ENCODE data around the gene WWTR1. TPM values are rescaled to one million over a fixed set of nuclear protein-coding genes. Genes with fewer than 3 reads are reported as not detected.

WWTR1 gene
- total and polyA plus RNA-seq, 2 of the 4 experiments (the other 2 are of a cell fraction), result 38.9 to 65.3 TPM

DNA sequence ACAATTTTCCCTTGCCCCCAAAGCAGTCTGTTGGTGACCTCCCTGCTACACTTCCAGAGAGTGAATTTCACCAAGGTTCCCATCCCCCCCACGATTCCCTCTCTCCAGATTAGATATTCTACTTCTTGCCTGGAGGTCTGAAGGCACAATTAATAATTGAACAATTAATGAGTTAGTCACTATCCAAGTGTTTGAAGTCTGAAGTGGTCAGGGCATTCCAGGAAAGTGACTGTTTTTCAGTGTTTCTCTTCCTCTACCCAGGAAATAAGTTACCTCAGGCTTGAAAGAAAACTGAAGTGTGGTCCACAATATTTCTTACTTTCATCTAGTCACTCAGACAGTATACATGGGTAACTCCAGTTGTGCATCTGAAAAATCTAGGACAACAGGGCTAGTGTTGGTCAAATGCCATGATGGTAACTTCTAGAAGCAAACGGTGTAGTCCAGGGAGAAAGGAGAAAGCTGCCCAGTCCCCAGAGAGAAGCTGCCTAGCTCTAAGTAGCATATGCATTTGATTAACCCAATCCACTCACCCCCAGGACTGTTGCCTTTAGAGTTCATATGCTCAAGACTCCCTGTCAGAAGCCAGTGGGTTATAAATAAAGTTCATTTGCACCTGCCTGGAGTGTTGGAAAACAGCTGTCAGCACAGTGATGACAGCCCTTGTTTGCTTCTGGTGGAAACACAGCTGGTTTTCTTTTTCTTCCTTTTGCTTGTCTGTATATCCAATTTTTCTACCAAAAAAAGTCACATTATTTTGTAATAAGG is 185.6 kb downstream of the WWTR1 start:
- Histone ChIP-seq H3K9ac (ENCODE audit: low read depth, low read length) (no peak overlapping the region), H2BK15ac (ENCODE audit: low read depth, low read length) (peak overlapping the region; percentile 91), H2BK120ac (ENCODE audit: low read depth, low read length) (peak overlapping the region; percentile 87), H4K8ac (ENCODE audit: low read depth in 2 of 2, low read length in 2 of 2) (peak overlapping the region; percentile 64 to 81), H3K4me3 (ENCODE audit: insufficient read depth, low read depth, low read length) (no peak overlapping the region), H3K4me2 (ENCODE audit: low read depth, low read length) (peak overlapping the region; percentile 51; the same call in 1 of the 2 replicates), H3K9me1 (ENCODE audit: insufficient read depth, low read length) (peaks cover 17% of the 10 kb centered on the region), H3K18ac (ENCODE audit: low read depth, low read length) (peak overlapping the region; percentile 80; the same call in 1 of the 2 replicates), H3K56ac (ENCODE audit: extremely low read depth, insufficient read depth, low read length) (no peak overlapping the region; the same call in 1 of the 2 replicates), H4K91ac (ENCODE audit: insufficient read depth, low read depth, low read length) (peak overlapping the region; percentile 85), H3K4me1 (ENCODE audit: control insufficient read depth, insufficient read depth, low read length) (peaks cover 25% of the 10 kb centered on the region), H3K14ac (replicated peaks; ENCODE audit: low read depth, low read length) (peak overlapping the region; percentile 90), H3K27ac (ENCODE audit: insufficient read depth, low read length) (peak overlapping the region; percentile 6; the same call in 1 of the 2 replicates), H4K5ac (ENCODE audit: low read depth, low read length) (peak overlapping the region; percentile 43; the same call in 1 of the 2 replicates), H3K4ac (ENCODE audit: low read depth, low read length) (peak overlapping the region; percentile 75), H3K36me3 (ENCODE audit: control insufficient read depth, insufficient read depth, low read length) (no peaks in the 10 kb centered on the region), H2AK9ac (replicated peaks; ENCODE audit: low read depth, low read length, poor library complexity) (peak overlapping the region; percentile 56), H2BK5ac (ENCODE audit: low read depth, low read length, poor library complexity, severe bottlenecking) (peak overlapping the region; percentile 73), H2BK20ac (ENCODE audit: low read depth, low read length) (peak overlapping the region; percentile 89), H3K9me3 (ENCODE audit: control insufficient read depth, insufficient read depth, low read length) (peaks cover 3% of the 10 kb centered on the region; the same call in 1 of the 2 replicates), H3K23ac (ENCODE audit: low read depth, low read length) (peak overlapping the region; percentile 87; the same call in 1 of the 2 replicates), H3K27me3 (ENCODE audit: control insufficient read depth, insufficient read depth, low read length) (no peaks in the 10 kb centered on the region), H4K20me1 (ENCODE audit: insufficient read depth, low read length) (no peaks in the 10 kb centered on the region), H2AFZ (replicated peaks; ENCODE audit: low read length, poor library complexity) (peak overlapping the region; percentile 6), H2AK5ac (ENCODE audit: low read depth, low read length) (peak overlapping the region; percentile 86), H3K79me1 (ENCODE audit: low read depth in 1 of 2, low read length in 2 of 2) (peaks cover 0 to 11% of the 10 kb centered on the region in 2 experiments; a peak in 2 of 4 replicates)
- ChIA-PET POLR2A (ENCODE audit: unreplicated experiment) (interaction anchor here (1.2 kb wide), 1 partner anchor 101 kb away, joined by 3 read pairs; no protein-coding TSS in a partner anchor), CTCF (interaction anchor here (0.6 to 1.0 kb wide), 2 partner anchors 9 to 73 kb away, joined by 3 read pairs; no protein-coding TSS in a partner anchor)
- dilution Hi-C loops (cut with HindIII; ENCODE audit: low sequenced_read_pairs, unreplicated experiment) (no loop called here), in situ Hi-C loops (cut with MboI; ENCODE audit: low sequenced_read_pairs) (no loop called here), intact Hi-C loops (cut with micrococcal nuclease) (no loop called here)
- WGBS, 2 experiments (ENCODE audit: extremely low coverage in 2 of 2, insufficient read length in 1 of 2), result no CpG with 5 or more reads among the region's 2 CpGs
- DNase-seq, result peak; percentile 59
- ATAC-seq (ENCODE audit: low read depth), result peak; percentile 53
- no TSS peak for BruUV-seq (replicated peaks)
- TF ChIP-seq RCOR1 (IDR thresholded peaks at IDR 0.05; ENCODE audit: insufficient replicate concordance, low read length) (no peak), MXI1 (IDR thresholded peaks at IDR 0.05; ENCODE audit: borderline replicate concordance, low read depth, low read length) (no peak), CEBPB (IDR thresholded peaks at IDR 0.05; ENCODE audit: low read depth, low read length) (no peak), NFE2L2 (IDR thresholded peaks at IDR 0.05; ENCODE audit: low read depth, low read length) (no peak), POLR2A (IDR thresholded peaks at IDR 0.05; ENCODE audit: low read depth, low read length) (no peak), FOS (IDR thresholded peaks at IDR 0.05; ENCODE audit: low read depth, low read length) (no peak), MAFK (IDR thresholded peaks at IDR 0.05; ENCODE audit: low read depth, low read length) (no peak), RFX5 (IDR thresholded peaks at IDR 0.05; ENCODE audit: low read depth, low read length) (no peak), BHLHE40 (IDR thresholded peaks at IDR 0.05; ENCODE audit: low read depth, low read length) (no peak), RAD21 (IDR thresholded peaks at IDR 0.05; ENCODE audit: low read length) (no peak), CHD1 (IDR thresholded peaks at IDR 0.05; ENCODE audit: low read depth, low read length) (no peak)
- TF ChIP-seq, protein P1, sequence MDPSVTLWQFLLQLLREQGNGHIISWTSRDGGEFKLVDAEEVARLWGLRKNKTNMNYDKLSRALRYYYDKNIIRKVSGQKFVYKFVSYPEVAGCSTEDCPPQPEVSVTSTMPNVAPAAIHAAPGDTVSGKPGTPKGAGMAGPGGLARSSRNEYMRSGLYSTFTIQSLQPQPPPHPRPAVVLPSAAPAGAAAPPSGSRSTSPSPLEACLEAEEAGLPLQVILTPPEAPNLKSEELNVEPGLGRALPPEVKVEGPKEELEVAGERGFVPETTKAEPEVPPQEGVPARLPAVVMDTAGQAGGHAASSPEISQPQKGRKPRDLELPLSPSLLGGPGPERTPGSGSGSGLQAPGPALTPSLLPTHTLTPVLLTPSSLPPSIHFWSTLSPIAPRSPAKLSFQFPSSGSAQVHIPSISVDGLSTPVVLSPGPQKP (IDR thresholded peaks at IDR 0.05; ENCODE audit: borderline replicate concordance, low read depth, low read length), result no peak
- TF ChIP-seq, protein P2, sequence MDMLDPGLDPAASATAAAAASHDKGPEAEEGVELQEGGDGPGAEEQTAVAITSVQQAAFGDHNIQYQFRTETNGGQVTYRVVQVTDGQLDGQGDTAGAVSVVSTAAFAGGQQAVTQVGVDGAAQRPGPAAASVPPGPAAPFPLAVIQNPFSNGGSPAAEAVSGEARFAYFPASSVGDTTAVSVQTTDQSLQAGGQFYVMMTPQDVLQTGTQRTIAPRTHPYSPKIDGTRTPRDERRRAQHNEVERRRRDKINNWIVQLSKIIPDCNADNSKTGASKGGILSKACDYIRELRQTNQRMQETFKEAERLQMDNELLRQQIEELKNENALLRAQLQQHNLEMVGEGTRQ (IDR thresholded peaks at IDR 0.05; ENCODE audit: low read depth, low read length), result no peak
- TF ChIP-seq, protein P3, sequence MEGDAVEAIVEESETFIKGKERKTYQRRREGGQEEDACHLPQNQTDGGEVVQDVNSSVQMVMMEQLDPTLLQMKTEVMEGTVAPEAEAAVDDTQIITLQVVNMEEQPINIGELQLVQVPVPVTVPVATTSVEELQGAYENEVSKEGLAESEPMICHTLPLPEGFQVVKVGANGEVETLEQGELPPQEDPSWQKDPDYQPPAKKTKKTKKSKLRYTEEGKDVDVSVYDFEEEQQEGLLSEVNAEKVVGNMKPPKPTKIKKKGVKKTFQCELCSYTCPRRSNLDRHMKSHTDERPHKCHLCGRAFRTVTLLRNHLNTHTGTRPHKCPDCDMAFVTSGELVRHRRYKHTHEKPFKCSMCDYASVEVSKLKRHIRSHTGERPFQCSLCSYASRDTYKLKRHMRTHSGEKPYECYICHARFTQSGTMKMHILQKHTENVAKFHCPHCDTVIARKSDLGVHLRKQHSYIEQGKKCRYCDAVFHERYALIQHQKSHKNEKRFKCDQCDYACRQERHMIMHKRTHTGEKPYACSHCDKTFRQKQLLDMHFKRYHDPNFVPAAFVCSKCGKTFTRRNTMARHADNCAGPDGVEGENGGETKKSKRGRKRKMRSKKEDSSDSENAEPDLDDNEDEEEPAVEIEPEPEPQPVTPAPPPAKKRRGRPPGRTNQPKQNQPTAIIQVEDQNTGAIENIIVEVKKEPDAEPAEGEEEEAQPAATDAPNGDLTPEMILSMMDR (conservative IDR thresholded peaks at IDR 0.05; ENCODE audit: low read depth, low read length), result no peak

All from IMR-90 (cell line).